B cell (primary cell): ENCODE data around the gene TOMM40.

Experiments
- CTCF ChIP-seq: fragments of 200-600 bp; IDR thresholded peaks from one replicate; pipeline ENCODE4 v1.8.0; 2022; ENCODE audit warnings: antibody characterized with exemption, mild to moderate bottlenecking
- EZH2 ChIP-seq: IDR thresholded peaks from 2 replicates; pipeline ENCODE4 v1.6.1; 2012; ENCODE audit warnings: borderline replicate concordance, low read depth, mild to moderate bottlenecking, moderate library complexity, low read length; ENCODE audit not compliant: insufficient read depth, poor library complexity, severe bottlenecking

- no peak for TF ChIP-seq CTCF
- no peak for TF ChIP-seq EZH2
These were observed 27.1 kb upstream of the TOMM40 start for GRCh38 chr19:44863990-44864389.
